Stimulated activated CD4-positive, alpha-beta T cell treated with anti-CD3 and anti-CD28 coated beads, Interleukin-1b, Interleukin-23, amount 100 ng/mL, for 4 hours (primary cell): ENCODE measurements around the gene NDUFV3.
"Not testable (repeated sequence)": the region's sequence is repeated elsewhere in the genome, so short reads cannot be mapped to it uniquely, and the experiment has no call there.

Source experiments
- DNase-seq, 2 donors: peaks; one replicate each; pipeline ENCODE4 v3.0.0-alpha.2; 2020; ENCODE audit warnings: low read depth in 2 of 2

NDUFV3 gene

DNA sequence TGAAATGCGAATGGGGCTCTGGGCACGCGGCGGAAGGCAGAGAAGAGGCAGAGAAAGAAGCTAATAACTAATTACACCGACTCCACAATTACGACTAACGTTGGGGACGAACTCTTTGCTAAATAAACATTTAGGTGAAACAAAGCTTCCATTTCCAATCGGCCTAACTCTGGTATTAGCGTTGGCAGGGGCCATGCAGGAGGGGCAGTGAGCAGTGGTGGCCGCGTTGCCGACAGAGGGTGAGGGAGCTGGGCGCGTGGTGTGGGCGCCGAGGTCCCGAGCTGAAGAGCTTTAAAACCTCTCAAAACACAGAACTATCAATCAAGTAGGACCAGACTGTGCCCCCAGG is 553 bp upstream of the NDUFV3 start:
- no peak for DNase-seq

DNA sequence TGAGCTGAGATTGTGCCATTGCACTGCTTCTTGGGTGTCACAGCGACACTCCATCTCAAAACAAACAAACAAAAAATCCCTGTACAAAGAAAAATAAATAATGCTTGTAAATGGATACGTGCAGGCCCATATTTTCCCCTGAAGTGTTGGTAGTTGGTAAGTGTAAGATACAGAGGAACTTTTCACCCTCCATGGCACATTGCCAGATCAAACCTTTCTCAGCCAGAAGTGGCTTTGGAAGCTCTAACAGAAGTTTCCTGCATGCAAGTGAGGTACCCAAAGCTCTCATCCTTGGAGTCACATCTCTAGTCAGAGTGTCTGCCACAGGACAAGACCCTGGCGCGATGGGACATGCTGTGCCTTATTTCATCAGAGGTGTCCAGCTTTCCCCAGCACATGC is 7.3 kb downstream of the NDUFV3 start:
- no peak for DNase-seq

DNA sequence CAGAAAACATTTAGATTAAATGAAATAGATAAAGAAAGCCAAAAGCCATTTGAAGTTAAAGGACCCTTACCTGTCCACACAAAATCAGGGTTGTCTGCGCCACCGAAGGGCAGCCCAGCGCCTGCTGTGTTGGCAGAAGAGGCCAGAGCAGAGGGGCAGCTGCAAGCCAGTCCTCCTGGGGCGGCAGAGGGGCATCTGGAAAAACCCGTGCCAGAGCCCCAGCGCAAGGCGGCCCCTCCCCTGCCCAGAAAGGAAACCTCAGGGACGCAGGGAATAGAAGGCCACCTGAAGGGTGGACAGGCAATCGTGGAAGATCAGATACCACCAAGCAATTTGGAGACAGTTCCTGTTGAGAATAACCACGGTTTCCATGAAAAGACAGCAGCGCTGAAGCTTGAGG is 10.7 kb downstream of the NDUFV3 start:
- no peak for DNase-seq

DNA sequence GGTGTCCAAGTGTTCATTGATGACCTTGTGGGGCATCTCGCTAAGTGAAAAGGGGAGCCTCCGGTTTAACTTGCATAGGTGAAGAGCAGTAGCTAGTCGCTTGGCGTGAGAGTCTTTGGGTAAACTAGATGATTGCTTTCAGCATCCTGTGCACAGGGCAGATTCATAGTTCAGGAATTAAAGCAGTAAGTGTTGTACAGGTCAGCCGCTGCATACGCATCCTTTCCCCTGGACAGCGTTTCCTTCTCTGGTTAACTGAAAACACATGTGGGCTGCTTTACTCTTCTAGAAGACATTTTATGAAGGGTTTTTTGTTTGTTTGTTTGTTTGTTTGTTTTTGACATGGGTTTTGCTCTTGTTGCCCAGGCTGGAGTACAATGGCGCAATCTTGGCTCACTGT is 12.1 kb downstream of the NDUFV3 start:
- DNase-seq, result no peak

DNA sequence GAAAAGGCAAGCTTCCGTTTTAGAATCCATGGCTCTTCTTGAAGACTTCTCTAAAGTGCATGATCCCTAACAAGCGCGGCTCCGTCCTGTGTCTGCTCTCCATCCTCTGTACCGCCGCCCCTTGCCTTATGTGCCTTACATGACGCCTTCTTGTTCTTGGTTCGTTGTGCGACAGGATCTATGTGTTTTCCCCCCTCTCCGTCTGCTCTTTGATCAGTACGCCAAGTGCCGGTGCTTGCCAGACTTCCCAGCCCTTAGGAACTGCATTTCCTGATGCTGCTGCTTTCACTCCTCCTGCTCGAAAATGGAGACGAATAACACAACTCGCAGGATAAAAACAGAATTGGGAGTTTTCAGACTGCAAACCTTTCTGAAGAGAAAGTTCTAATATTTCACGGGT is 13.1 kb downstream of the NDUFV3 start:
- DNase-seq, result no peak

DNA sequence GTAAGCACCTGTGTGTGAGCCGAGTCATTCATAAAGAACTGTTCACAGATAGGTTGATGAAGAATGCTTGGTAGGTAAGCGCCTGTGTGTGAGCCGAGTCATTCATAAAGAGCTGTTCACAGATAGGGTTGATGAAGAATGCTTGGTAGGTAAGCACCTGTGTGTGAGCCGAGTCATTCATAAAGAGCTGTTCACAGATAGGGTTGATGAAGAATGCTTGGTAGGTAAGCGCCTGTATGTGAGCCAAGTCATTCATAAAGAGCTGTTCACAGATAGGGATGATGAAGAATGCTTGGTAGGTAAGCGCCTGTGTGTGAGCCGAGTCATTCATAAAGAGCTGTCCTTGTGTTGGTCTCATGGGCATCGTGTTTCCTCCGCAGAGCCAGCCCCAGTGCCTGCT is 15.4 kb downstream of the NDUFV3 start:
- not testable (repeated sequence) for DNase-seq

DNA sequence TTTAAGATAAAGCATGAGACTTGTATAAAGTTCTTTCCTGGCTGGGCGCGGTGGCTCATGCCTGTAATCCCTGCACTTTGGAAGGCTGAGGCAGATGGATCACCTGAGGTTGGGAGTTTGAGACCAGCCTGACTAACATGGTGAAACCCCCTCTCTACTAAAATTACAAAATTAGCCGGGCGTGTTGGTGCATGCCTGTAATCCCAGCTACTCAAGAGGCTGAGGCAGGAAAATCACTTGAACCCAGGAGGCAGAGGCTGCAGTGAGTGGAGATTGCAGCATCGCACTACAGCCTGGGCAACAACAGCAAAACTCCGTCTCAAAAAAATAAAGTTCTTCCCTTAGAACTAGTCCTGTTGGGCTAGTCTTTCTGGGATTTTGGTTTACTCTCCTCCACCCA is 18.8 kb downstream of the NDUFV3 start:
- not testable (repeated sequence) for DNase-seq

DNA sequence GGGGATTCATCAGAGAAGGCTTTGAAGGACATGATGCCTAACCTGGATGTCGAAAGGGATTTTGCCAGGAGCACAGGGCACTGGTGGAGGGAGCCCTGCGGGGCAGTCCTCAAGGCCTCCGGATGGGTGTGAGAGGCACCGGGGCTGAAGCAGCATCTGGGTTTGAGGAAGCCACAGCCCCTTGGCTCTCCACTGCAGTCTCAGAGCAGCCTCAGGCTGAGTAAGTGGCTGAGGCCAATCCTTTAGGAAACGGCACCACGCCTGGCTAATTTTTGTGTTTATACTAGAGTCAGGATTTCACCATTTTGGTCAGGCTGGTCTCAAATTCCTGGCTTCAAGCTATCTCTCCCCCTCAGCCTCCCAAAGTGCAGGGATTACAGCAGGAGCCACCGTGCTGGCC is 20.4 kb downstream of the NDUFV3 start:
- DNase-seq, result no peak

DNA sequence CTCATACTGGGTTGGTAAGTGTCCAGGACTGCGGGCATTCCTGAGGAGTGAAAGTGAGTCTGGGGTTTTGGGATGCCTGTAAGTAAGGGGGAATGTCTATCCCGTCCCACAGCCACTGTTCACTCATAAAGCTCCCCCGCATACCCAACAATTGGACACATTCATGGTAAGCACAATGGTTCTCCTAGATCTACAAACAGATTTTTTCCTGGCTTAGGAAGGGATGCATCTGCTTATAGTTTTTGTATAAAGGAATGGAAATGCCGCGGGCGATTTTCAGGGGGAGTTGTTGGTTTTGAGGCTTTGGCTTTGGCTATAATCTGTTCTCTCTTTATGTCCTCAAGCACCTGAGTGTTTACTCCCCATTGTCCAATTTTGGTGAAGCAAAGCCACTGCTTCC is 25.2 kb downstream of the NDUFV3 start:
- no peak for DNase-seq

DNA sequence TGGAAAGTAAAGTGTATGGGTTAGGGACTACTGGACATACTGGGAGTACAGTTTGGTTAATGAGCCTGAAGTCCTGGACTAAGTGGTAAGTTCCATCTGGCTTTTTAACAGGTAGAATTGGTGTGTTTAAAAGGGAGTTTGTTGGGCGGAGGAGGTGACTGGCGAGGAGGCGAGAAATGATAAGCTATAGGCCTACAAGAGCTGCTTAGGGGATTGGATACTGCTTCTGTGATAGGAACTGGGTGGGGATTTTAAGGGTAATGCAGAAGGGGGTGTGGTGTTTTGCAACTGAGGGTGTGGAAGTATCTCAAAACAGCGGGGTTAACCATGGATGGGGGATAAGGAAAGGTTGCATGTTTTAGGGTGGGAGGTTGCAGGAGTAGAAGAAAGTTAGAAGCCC is 28.8 kb downstream of the NDUFV3 start:
- no peak for DNase-seq

DNA sequence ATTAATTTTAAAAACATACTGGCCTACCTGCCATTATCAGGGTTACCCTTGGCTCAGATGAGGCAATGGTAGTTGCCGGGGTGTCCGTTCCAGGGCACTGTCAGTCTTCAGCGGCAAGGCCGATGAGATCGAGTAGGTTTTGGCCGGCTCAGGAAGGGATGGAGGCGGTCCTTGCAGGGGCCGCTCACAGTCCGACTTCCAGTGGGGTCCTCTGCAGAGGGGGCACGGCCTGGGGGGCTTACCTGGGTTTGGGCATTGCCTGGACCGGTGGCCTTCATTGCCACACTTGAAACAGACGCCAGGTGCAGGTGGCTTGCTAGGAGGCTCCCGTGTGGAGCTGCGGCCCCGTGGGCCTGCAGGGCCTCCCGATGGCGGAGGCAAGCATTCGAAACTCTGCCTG is 29.8 kb downstream of the NDUFV3 start:
- DNase-seq, result no peak

DNA sequence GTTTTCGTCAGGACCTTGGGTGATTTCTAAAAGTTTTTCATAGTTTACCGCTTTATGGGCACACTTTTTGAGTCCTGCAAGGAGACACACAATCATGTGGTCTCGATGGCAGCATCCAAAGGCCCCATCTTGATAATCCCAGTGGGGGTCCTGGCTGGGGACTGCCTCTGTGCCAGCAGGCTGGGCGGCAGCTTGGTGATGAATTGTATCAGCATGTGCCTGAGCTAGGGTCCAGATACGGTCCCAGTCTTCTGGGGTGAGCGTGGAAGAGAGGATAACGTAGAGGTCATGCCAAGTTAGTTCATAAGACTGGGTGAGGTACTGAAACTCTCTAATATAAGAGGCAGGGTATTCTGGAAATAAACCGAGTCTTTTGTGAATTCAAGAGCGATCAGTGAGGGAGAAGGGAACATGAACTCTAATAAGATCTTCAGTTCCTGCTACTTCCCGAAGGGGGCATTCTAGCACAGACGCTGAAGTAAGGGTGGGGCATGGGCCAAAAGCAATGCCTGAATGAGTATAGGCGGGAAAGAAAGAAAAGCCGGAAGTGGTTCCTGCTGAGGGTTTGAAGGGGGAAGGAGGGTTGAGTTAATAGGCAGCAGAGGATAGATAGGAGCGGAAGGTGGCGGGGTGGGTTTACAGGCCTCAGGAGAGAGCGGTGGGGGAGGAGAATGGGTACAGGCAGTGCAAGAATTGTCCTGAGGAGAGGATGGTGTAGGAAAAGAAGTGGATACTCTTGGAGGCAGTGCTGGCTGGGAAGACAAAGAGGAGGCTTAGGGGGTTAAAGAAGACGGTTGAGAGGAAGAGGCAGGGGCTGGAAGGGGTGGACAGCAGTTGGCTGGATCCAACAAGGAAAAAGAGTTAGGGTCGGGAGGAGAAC is 30.7 kb downstream of the NDUFV3 start:
- DNase-seq, result peak; percentile 34 to 57

DNA sequence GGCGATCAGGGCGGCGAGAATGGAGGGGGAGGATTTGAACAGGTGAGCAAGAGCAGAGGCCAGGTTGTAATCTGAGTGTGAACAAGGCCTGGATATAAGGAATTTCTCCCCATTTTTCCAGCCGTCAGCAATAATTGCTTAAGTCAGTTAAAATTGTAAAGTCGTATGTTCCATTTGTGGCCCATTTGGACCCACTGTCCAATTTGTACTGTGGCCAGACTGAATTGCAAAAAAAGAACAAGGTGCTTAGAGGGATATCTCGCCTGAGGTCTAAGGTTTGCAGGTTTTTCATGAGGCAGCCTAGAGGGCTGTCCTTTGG is 31.3 kb downstream of the NDUFV3 start:
- no peak for DNase-seq

DNA sequence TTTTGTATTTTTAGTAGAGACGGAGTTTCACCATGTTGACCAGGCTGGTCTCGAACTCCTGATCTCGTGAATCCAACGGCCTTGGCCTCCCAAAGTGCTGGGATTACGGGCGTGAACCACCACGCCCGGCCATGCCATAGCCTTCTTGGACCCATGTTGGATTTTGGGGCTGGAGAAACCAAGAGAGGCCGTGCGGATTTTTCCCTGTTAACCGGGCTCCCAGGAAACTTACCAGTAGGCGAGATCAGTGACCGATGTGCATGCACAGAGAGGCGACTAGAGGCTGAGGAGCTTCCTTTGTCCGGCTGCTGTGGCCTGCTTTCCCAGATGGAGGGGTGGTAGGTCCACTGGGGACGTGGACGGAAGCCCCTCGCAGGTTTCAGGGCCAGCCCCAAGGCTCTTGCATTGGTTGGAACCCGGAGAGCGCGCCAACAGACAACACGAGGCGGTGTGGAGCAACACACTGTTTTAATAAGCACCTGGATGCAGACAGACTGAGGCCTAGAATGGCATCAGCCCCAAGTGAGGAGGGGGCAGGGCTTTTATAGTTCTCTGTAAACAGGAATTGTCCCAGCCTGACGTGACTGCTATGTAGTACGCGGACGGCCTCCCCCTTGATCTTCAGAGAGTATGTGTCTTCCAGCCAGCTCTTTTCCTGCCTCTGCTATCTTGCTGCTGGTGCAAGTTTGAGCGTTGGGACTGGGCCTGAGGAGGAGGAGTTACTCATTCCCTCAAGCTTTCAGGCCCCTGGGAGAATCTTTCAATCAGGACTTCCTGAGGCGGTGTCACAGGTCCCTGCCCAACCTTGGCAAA is 32.2 kb downstream of the NDUFV3 start, which contains the start of gene ERVH48-1:
Gene ERVH48-1 (minus strand): TSS at position 517 of the 813 bp plus-strand sequence. CDS start 6,624 bp downstream, outside the sequence.
- DNase-seq, result no peak

DNA sequence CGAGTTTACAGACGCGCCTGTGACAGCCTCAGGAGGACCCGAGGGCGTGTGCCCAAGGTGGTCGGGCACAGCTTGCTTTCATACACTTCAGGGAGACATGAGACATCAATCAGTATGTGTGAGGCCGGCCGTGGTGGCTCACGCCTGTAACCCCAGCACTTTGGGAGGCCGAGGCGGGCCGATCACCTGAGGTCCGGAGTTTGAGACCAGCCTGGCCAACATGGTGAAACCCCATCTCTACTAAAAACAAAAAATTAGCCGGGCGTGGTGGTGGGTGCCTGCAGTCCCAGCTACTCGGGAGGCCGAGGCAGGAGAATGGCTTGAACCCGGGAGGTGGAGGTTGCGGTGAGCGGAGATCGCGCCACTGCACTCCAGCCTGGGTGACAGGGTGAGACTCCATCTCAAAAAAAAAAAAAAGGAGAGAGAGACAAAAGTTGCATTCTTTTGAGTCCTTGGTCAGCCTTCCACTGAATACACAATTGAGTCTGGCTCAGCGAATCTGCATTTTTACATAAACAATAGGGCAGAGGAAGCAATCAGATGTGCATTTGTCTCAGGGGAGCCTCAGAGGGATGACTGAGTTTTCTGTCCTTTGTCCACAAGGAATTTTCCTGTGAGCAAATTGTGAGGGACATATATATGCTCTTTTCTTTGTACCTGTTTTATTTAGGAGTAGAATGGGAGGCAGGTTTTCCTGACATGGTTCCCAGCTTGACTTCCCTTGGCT is 34.5 kb downstream of the NDUFV3 start:
- not testable (repeated sequence) for DNase-seq

DNA sequence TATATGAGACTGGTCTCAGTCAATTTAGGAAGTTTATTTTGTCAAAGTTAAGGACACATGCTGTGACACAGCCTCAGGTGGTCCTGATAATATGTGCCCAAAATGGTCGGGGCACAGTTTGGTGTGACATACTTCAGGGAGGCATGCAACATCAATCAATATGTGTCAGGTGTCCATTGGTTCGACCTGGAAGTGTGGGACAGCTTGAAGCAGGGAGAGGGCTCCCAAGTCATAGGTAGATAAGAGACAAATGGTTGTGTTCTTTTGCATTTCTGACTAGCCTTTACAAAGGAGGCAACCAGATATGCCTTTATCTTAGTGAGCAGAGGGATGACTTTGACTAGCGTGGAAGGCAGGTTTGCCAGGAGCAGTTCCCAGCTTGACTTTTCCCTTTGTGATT is 36.9 kb downstream of the NDUFV3 start:
- no peak for DNase-seq

DNA sequence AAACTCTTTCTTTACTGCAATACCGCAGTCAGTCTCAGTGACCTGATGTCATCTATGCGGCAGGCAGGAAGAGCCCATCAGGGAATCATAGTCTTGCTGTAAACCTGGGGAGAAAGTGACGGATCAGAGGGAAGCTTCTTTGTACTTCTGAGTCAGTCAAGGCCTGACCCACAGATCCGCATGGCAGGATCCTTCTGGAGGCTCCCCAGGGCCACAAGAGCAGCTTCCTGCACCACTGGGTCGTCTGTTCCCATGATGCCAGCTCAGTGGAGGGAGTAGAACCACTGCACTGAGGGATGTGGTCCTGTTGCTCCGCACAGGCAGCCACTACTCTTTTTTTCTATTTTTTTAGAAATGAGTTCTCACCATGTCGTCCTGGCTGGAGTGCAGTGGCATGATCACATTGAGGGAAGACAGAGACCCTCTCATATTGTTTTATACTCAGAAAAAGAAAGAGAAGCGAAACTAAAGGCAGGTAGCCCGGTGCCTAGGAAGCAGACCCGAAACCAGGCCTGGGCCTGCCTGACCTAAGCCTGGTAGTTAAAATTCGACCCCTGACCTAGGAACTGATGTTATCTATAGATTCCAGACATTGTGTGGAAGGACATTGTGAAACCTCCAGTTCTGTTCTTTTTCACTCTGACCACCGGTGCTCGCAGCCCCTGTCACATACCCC is 38.6 kb downstream of the NDUFV3 start:
- DNase-seq, result no peak

DNA sequence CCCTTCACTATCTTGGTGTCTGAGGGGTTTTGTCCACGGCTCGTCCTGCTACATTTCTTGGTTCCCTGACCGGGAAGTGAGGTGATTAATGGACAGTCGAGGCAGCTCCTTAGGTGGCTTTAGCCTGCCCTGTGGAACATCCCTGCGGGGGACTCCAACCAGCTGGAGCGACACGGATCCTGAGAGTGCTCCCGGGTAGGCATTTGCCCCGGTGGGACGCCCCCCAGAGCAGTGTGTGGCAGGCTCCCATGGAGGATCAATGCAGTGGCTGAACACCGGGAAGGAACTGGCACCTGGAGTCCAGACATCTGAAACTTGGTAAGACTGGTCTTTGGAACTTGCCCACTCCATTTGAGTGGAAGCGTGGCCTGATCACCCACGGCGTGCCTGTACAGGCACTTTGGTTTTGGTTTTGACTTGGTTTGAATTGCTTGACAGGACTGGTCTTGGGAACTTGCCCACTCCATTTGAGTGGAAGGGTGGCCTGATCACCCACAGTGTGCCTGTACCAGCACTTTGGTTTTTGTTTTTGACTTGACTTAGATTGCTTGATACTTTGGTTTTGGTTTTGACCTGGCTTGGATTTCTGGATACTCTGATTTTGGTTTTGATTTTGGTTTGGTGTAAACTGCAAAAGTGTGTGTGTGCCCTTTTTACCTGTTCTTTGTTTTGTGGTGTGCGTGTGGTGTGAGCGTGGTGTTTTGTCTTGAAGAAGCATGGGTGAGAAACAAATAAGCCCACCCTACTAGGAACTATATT is 39.4 kb downstream of the NDUFV3 start:
- not testable (repeated sequence) for DNase-seq

DNA sequence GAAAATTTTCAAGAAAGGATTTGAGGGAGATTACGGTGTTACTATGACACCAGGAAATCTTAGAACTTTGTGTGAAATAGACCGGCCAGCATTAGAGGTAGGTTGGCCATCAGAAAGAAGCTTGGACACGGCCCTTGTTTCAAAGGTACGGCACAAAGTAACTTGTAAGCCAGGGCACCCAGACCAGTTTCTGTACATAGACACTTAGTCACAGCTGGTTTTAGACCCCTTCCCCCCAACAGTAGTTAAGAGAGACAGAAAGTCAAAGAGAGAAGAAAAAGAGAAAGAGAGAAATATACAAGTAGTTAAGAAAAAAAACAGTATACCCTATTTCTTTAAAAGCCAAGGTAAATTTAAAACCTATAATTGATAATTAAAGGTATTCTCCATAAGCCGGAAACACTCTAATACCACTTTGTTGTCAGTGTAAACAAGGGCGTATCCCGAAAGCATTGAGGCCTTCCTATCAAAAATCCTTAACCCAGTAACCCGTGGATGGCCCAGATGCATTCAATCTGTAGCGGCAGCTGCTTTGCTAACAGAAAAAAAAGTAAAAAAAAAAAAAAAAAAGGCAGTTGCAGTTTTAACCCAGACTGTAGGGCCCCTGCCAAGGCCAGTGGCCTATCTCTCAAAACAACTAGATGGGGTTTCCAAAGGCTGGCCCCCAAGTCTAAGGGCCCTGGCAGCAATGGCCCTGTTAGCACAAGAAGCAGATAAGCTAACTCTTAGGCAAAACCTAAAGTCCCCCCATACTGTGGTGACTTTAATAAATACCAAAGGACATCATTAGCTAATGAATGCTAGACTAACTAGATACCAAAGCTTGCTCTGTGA is 40.2 kb downstream of the NDUFV3 start:
- not testable (repeated sequence) for DNase-seq

DNA sequence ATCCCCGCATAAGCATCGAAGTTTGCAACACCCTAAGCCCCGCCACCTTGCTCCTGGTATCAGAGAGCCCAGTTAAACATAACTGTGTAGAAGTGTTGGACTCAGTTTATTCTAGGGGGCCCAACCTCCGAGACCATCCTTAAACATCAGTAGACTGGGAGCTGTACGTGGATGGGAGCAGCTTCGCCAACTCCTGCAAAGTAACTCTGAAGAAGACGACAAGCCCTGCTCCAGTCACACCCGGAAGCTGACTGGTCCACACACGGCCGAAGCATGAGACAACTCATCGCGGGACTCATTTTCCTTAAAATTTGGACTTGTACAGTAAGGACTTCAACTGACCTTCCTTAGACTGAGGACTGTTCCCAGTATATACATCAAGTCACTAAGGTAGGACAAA is 40.9 kb downstream of the NDUFV3 start:
- not testable (repeated sequence) for DNase-seq
